Measurements from ENCODE around the gene ILDR1. TPM values are rescaled to one million over a fixed set of nuclear protein-coding genes. Genes with fewer than 3 reads are reported as not detected.
"Not testable (repeated sequence)": the region's sequence is repeated elsewhere in the genome, so short reads cannot be mapped to it uniquely, and the experiment has no call there.

The ILDR1 gene
- total RNA-seq, 2 donors from 2014 or later: 0.59 TPM; not detected in 1

DNA sequence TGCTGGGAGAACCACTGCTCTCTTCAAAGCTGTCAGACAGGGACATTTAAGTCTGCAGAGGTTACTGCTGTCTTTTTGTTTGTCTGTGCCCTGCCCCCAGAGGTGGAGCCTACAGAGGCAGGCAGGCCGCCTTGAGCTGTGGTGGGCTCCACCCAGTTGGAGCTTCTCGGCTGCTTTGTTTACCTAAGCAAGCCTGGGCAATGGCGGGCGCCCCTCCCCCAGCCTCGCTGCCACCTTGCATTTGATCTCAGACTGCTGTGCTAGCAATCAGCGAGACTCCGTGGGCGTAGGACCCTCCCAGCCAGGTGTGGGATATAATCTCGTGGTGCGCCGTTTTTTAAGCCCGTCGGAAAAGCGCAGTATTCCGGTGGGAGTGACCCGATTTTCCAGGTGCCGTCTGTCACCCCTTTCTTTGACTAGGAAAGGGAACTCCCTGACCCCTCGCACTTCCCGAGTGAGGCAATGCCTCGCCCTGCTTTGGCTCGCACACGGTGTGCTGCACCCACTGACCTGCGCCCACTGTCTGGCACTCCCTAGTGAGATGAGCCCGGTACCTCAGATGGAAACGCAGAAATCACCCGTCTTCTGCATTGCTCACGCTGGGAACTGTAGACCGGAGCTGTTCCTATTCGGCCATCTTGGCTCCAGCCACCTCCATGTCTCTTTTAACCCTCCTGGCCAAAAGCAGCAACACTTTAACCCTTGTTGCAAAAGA is 83.7 kb downstream of the ILDR1 start:
- H3K4me3 Mint-ChIP-seq; H3K36me3 Mint-ChIP-seq; H3K4me1 Mint-ChIP-seq (ENCODE audit: low read depth in 2 of 2); H3K27ac Mint-ChIP-seq; DNase-seq (ENCODE audit: low spot score); H3K9me3 Mint-ChIP-seq; ATAC-seq; H3K27me3 Mint-ChIP-seq: not testable (repeated sequence)

Other genes with a start within 250 kb of the ILDR1 start
- gene IQCB1, start 187.2 kb downstream of the ILDR1 start, total RNA-seq: 10 to 100 TPM; 33.1 to 56.7 TPM
- 10 to 100 TPM in 1 of 2 donors, 1 to 10 TPM in 1; 9.6 to 12.9 TPM for gene EAF2, start 187.0 kb downstream of the ILDR1 start, total RNA-seq
- gene SLC15A2, start 127.8 kb downstream of the ILDR1 start, total RNA-seq: 1 to 10 TPM in 1 of 2 donors, under 1 TPM in 1; 0.43 to 5.3 TPM
- gene CD86, start 33.1 kb upstream of the ILDR1 start, total RNA-seq: 1 to 10 TPM; 3.2 to 4.5 TPM
- gene CASR, start 161.4 kb upstream of the ILDR1 start, total RNA-seq: not detected

All from natural killer cell treated with Interleukin-12 subunit alpha and Interleukin-12 subunit beta and Interleukin-15 and Interleukin-18, amount 100 ng/mL, for 72 hours (primary cell).